ENCODE measurements around the gene ALKBH6. TPM values are rescaled to one million over a fixed set of nuclear protein-coding genes. Genes with fewer than 3 reads are reported as not detected.

Gene ALKBH6
- total and polyA plus RNA-seq, 2 of the 13 experiments (the other 11 are each of a cell fraction or from before 2014, with no cell fraction given) = 13.7 to 18.1 TPM

DNA sequence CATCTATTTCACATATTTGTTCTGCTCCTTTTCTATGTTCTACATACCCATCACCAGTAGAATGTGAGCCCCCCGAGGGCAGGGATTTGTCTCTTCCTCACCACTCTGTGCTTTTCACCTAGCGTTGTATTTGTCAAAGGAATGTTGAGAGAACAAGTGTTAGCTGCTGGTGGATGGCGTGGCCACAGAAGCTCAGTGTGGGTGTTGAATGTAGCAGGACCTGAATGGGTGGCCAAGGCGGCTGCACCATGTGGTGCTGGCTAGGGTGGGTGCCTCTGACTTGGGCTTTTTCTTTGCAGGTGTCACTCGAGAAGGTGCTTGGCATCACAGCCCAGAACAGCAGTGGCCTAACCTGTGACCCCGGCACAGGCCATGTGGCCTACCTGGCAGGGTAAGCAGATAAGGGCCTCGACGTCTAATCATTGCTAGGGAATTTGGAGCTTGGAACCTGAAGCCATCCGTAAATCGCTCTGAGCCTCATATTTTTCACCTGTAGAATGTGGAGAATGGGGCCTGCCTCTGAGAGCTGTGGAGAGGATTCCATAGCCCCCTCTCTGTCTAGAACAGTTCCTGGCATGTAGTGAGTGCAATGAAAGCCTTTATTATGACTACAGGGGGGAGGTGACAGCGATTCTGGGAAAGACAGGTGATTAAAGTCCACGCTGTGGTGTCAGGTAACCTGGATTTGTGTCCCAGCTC lies 44.6 kb upstream of the ALKBH6 start (continued):
- 0 out of 3 replicates have a peak, but pooled peaks have one; percentile 22 for TF ChIP-seq MXI1 (IDR thresholded peaks at IDR 0.05; ENCODE audit: borderline replicate concordance, low read depth, low read length)
- TF ChIP-seq DNMT3B (CRISPR knock-in tag; conservative IDR thresholded peaks at IDR 0.05) = 0 out of 2 replicates have a peak, but pooled peaks have one; percentile 40
- TF ChIP-seq CREBL2 (CRISPR knock-in tag; IDR thresholded peaks at IDR 0.05; ENCODE audit: borderline replicate concordance) = no peak
- TF ChIP-seq BCL6 (CRISPR knock-in tag; IDR thresholded peaks at IDR 0.05) = peak; percentile 52; the same call in 1 of the 2 replicates
- peak; percentile 49; the same call in 1 of the 2 replicates for TF ChIP-seq GATAD2A (CRISPR knock-in tag; IDR thresholded peaks at IDR 0.05)
- no peak for TF ChIP-seq BRD4 (CRISPR knock-in tag; IDR thresholded peaks at IDR 0.05)
- TF ChIP-seq POGK (CRISPR knock-in tag; conservative IDR thresholded peaks at IDR 0.05) = 0 out of 2 replicates have a peak, but pooled peaks have one; percentile 65
- 0 out of 2 replicates have a peak, but pooled peaks have one; percentile 59 for TF ChIP-seq MIXL1 (CRISPR knock-in tag; IDR thresholded peaks at IDR 0.05)
- TF ChIP-seq ZEB1 (IDR thresholded peaks at IDR 0.05; ENCODE audit: insufficient replicate concordance, low read depth) = peak; percentile 82
- TF ChIP-seq ZNF574 (CRISPR knock-in tag; IDR thresholded peaks at IDR 0.05) = peak; percentile 29; the same call in 1 of the 2 replicates
- TF ChIP-seq, protein P1, sequence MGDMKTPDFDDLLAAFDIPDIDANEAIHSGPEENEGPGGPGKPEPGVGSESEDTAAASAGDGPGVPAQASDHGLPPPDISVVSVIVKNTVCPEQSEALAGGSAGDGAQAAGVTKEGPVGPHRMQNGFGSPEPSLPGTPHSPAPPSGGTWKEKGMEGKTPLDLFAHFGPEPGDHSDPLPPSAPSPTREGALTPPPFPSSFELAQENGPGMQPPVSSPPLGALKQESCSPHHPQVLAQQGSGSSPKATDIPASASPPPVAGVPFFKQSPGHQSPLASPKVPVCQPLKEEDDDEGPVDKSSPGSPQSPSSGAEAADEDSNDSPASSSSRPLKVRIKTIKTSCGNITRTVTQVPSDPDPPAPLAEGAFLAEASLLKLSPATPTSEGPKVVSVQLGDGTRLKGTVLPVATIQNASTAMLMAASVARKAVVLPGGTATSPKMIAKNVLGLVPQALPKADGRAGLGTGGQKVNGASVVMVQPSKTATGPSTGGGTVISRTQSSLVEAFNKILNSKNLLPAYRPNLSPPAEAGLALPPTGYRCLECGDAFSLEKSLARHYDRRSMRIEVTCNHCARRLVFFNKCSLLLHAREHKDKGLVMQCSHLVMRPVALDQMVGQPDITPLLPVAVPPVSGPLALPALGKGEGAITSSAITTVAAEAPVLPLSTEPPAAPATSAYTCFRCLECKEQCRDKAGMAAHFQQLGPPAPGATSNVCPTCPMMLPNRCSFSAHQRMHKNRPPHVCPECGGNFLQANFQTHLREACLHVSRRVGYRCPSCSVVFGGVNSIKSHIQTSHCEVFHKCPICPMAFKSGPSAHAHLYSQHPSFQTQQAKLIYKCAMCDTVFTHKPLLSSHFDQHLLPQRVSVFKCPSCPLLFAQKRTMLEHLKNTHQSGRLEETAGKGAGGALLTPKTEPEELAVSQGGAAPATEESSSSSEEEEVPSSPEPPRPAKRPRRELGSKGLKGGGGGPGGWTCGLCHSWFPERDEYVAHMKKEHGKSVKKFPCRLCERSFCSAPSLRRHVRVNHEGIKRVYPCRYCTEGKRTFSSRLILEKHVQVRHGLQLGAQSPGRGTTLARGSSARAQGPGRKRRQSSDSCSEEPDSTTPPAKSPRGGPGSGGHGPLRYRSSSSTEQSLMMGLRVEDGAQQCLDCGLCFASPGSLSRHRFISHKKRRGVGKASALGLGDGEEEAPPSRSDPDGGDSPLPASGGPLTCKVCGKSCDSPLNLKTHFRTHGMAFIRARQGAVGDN (CRISPR knock-in tag; IDR thresholded peaks at IDR 0.05) = peak; percentile 95
- TF ChIP-seq ISX (CRISPR knock-in tag; conservative IDR thresholded peaks at IDR 0.05) = no peak
- TF ChIP-seq CREM (IDR thresholded peaks at IDR 0.05) = peak; percentile 59; the same call in 1 of the 2 replicates
- no peak for TF ChIP-seq CREM (CRISPR knock-in tag; IDR thresholded peaks at IDR 0.05)
- peak; percentile 54 for TF ChIP-seq ZFY (CRISPR knock-in tag; IDR thresholded peaks at IDR 0.05)
- no peak for TF ChIP-seq ZMYM2 (CRISPR knock-in tag; IDR thresholded peaks at IDR 0.05)
- TF ChIP-seq HOXA9 (CRISPR knock-in tag; IDR thresholded peaks at IDR 0.05; ENCODE audit: borderline replicate concordance) = no peak
- 0 out of 2 replicates have a peak, but pooled peaks have one; percentile 35 for TF ChIP-seq ISL2 (CRISPR knock-in tag; IDR thresholded peaks at IDR 0.05)
- peak; percentile 28; the same call in 1 of the 2 replicates for TF ChIP-seq PITX1 (CRISPR knock-in tag; IDR thresholded peaks at IDR 0.05)
- peak; percentile 73 for TF ChIP-seq ZFX (CRISPR knock-in tag; IDR thresholded peaks at IDR 0.05; ENCODE audit: low read depth)
- peak; percentile 42; the same call in 1 of the 2 replicates for TF ChIP-seq ZNF788 (CRISPR knock-in tag; IDR thresholded peaks at IDR 0.05; ENCODE audit: borderline replicate concordance)
- TF ChIP-seq MEIS2 (CRISPR knock-in tag; IDR thresholded peaks at IDR 0.05) = 0 out of 2 replicates have a peak, but pooled peaks have one; percentile 52

Measured in HepG2 (cell line).